Esophagus muscularis mucosa (tissue), 4 donors: ENCODE measurements around the gene HPRT1. TPM values are rescaled to one million over a fixed set of nuclear protein-coding genes. Genes with fewer than 3 reads are reported as not detected.

Experiments
- DNase-seq: peaks from one replicate; pipeline ENCODE4 v3.0.0-alpha.2; 2017; ENCODE audit errors: extremely low spot score
- H3K27ac ChIP-seq, 4 donors: fragments of 200-600 bp; sonication (generic); replicated peaks in 1 of 4; 1 replicate in 3 of 4; 2 replicates in 1 of 4; pipeline ENCODE4 v1.5.1; 2016 to 2019; ENCODE audit warnings: mild to moderate bottlenecking in 1 of 4
- H3K27me3 ChIP-seq, 4 donors: fragments of 200-600 bp; sonication (generic); one replicate each; pipeline versions ENCODE4 v1.5.1 to v1.6.0; 2016 to 2019
- H3K36me3 ChIP-seq, 4 donors: fragments of 200-600 bp; sonication (generic); one replicate each; pipeline ENCODE4 v1.5.1; 2016 to 2019
- H3K4me1 ChIP-seq, 4 donors: fragments of 200-600 bp; sonication (generic); one replicate each; pipeline ENCODE4 v1.5.1; 2016 to 2019
- H3K4me3 ChIP-seq, 4 donors: fragments of 200-600 bp; sonication (generic); 1 replicate in 2 of 4; 2 replicates in 2 of 4; pipeline ENCODE4 v1.5.1; 2016 to 2019; ENCODE audit warnings: mild to moderate bottlenecking in 4 of 4, moderate library complexity in 1 of 4
- H3K9me3 ChIP-seq, 4 donors: fragments of 200-600 bp; sonication (generic); 1 replicate in 3 of 4; 2 replicates in 1 of 4; pipeline ENCODE4 v1.5.1; 2016 to 2019
- EP300 ChIP-seq: sonication (generic); formaldehyde crosslinking; IDR thresholded peaks from one replicate; pipeline ENCODE4 v1.6.1; 2017; ENCODE audit warnings: antibody characterized with exemption
- POLR2A ChIP-seq: fragments of 450-650 bp; IDR thresholded peaks from one replicate; pipeline ENCODE4 v1.6.1; 2017; ENCODE audit warnings: antibody characterized with exemption, moderate library complexity, mild to moderate bottlenecking, low read depth
- POLR2AphosphoS5 ChIP-seq, 2 donors: sonication (generic); formaldehyde crosslinking; IDR thresholded peaks; one replicate each; pipeline ENCODE4 v1.6.1; 2017; ENCODE audit warnings: antibody characterized with exemption in 2 of 2
- WGBS: methylation state at CpG from one replicate; pipeline ENCODE4 v1.1.5; 2018; 5-methylcytosine and 5-hydroxymethylcytosine counted together
- intact Hi-C: fragments of 100-400 bp; cut with DNase I; formaldehyde crosslinking; loops from one replicate; pipeline ENCODE4 v1.15.1; 2023
- small RNA-seq, 3 donors: library from RNA; depleted of rRNA; stranded (forward); fragments of <200 nt; gene quantifications; one replicate each; pipeline ENCODE3, GENCODE V24; 2016
- total RNA-seq, 4 donors: library from RNA; depleted of rRNA; stranded (reverse); fragments of >200 nt; gene quantifications; one replicate each; pipeline versions ENCODE4 v1.1.0 to v1.2.1, GENCODE V29; 2016
- TF ChIP-seq, protein P1 (sequence below), 3 experiments: fragments of 200-600 bp in 2 of 3; fragments of 450-650 bp in 1 of 3; sonication (generic) in 2 of 3; IDR thresholded peaks; one replicate each; pipeline ENCODE4 v1.5.1; 2017 to 2019; ENCODE audit warnings: antibody characterized with exemption in 3 of 3, mild to moderate bottlenecking in 2 of 3, moderate library complexity in 1 of 3

Gene HPRT1
- total RNA-seq, 4 donors from 2014 or later, result 5.8 to 10.8 (median 9.2) TPM

DNA sequence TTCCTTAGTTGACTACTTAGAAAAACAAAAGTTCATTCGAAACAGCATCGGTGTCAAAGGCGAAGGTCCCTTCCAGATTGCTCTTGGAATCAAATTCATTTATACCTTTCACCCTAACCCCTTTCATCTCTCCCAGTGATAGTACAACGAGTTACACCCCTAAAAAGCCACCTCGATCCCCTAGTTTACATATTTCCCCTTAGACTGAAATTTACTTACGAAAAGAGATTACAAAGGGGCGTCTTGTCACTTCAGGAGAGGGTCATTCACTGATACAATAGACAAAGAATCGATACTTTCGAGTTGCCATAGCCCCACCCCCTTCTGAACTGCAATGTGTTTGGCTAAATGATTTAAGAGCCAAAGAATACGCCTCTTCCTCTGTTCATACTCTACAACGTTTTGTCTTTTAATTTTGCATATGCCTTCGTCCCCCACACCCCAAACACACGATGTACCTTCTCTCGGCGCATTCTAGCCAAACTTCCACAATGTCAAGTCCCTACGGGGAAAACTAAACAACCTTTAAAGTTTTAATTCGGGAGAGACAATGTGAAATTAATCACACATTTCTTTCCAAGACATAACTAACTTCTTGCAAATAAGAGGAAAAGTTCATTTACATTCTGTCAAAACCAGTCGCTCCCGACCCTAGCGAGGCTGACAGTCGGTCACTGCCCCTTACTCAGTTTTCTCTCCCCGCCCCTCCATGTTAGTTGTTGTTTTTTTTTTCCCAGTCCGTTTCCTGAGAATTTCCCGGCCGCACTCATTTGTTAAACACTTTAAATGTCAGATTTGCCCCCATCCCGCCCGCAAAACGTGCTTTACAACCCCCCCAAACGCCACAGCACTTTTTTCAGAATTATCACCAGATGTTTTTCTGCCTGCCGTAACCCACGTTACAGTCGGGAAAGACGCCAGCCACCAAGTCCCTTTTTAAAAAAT lies 88.6 kb downstream of the HPRT1 start:
- Histone ChIP-seq H3K4me3 (peak overlapping the region; percentile 56 to 61 (median 60)), H3K36me3 (no peaks in the 10 kb centered on the region), H3K27ac (peak overlapping the region; percentile 79 to 85 (median 80)), H3K27me3 (peaks cover 0 to 34% (median 7%) of the 10 kb centered on the region in 4 donors), H3K4me1 (peaks cover 0 to 42% (median 19%) of the 10 kb centered on the region in 4 donors), H3K9me3 (no peaks in the 10 kb centered on the region)
- 36% methylated on average over 33 of the region's 33 CpGs for WGBS
- no peak for DNase-seq
- intact Hi-C loops, result no loop called here
- TF ChIP-seq, protein P1, sequence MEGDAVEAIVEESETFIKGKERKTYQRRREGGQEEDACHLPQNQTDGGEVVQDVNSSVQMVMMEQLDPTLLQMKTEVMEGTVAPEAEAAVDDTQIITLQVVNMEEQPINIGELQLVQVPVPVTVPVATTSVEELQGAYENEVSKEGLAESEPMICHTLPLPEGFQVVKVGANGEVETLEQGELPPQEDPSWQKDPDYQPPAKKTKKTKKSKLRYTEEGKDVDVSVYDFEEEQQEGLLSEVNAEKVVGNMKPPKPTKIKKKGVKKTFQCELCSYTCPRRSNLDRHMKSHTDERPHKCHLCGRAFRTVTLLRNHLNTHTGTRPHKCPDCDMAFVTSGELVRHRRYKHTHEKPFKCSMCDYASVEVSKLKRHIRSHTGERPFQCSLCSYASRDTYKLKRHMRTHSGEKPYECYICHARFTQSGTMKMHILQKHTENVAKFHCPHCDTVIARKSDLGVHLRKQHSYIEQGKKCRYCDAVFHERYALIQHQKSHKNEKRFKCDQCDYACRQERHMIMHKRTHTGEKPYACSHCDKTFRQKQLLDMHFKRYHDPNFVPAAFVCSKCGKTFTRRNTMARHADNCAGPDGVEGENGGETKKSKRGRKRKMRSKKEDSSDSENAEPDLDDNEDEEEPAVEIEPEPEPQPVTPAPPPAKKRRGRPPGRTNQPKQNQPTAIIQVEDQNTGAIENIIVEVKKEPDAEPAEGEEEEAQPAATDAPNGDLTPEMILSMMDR (IDR thresholded peaks at IDR 0.05), result no peak
- TF ChIP-seq POLR2AphosphoS5 (IDR thresholded peaks at IDR 0.05) (no peak), POLR2A (no peak), EP300 (no peak)

Small RNA genes within 50 kb of the gene (small RNA-seq; reads per million reads assigned to genes)
- gene AC004383.1, result 0 reads per million in 3 donors
- gene MIR450A1, result 0 reads per million in 3 donors
- 0 to 0.25 (median 0) reads per million in 3 donors for gene MIR450A2
- gene MIR450B, result 0.50 to 2.4 (median 1.9) reads per million in 3 donors
- 0 to 0.42 (median 0.37) reads per million in 3 donors for gene MIR503
- 3.5 to 16.9 (median 9.6) reads per million in 3 donors for gene MIR542

Other genes with a start within 250 kb of the HPRT1 start
- not detected for gene CCDC160, start 223.0 kb upstream of the HPRT1 start, total RNA-seq
- 10 to 100 TPM in 1 of 4 donors, 1 to 10 TPM in 3; 8.0 to 10.1 (median 9.7) TPM for gene PHF6, start 86.9 kb upstream of the HPRT1 start, total RNA-seq
- not detected for gene PLAC1, start 198.3 kb downstream of the HPRT1 start, total RNA-seq